IMR-90 (cell line): Measurements from ENCODE around the gene ABAT. TPM values are rescaled to one million over a fixed set of nuclear protein-coding genes. Genes with fewer than 3 reads are reported as not detected.

Experiments used
- ATAC-seq: fragments of 200-7000 bp; cut with Tn5 transposase; 2 replicates; pipeline ENCODE4 v1.9.1; 2020; ENCODE audit warnings: low read depth, mild to moderate bottlenecking, moderate library complexity
- BruUV-seq: library from RNA; stranded (reverse); fragments of 400-500 nt; replicated peaks from 2 replicates; lab custom pipeline; 2021; lab: Mats Ljungman, UMichigan
- CTCF ChIA-PET: fragments of 300-600 bp; formaldehyde crosslinking; extraction: SDS; loops from one replicate; lab custom pipeline; 2021; ENCODE audit warnings: antibody characterized with exemption; lab: Yijun Ruan, JAX
- POLR2A ChIA-PET: fragments of 300-600 bp; sonication (Branson Sonifier 250); formaldehyde crosslinking; loops from one replicate; lab custom pipeline; 2022; ENCODE audit warnings: antibody characterized with exemption; ENCODE audit not compliant: unreplicated experiment; lab: Charles Lee
- DNase-seq: peaks from one replicate; pipeline ENCODE4 v3.0.0; 2013
- H2AFZ ChIP-seq: replicated peaks from 2 replicates; pipeline ENCODE3; 2013; ENCODE audit warnings: low read length, mild to moderate bottlenecking; ENCODE audit not compliant: poor library complexity
- H2AK5ac ChIP-seq: 2 replicates; pipeline ENCODE4 v1.6.1; 2013; ENCODE audit warnings: low read depth, low read length, inconsistent platforms
- H2AK9ac ChIP-seq: replicated peaks from 2 replicates; pipeline ENCODE3; 2013; ENCODE audit warnings: mild to moderate bottlenecking, low read depth, low read length, moderate library complexity; ENCODE audit not compliant: poor library complexity
- H2BK120ac ChIP-seq: 2 replicates; pipeline ENCODE4 v1.6.1; 2013; ENCODE audit warnings: low read depth, low read length, inconsistent platforms
- H2BK15ac ChIP-seq: 3 replicates; pipeline ENCODE4 v1.6.1; 2013; ENCODE audit warnings: low read depth, low read length, inconsistent platforms
- H2BK20ac ChIP-seq: 2 replicates; pipeline ENCODE4 v1.6.1; 2013; ENCODE audit warnings: low read depth, mild to moderate bottlenecking, inconsistent platforms, low read length, moderate library complexity
- H2BK5ac ChIP-seq: 2 replicates; pipeline ENCODE4 v1.6.1; 2013; ENCODE audit warnings: mild to moderate bottlenecking, low read depth, low read length, inconsistent platforms; ENCODE audit not compliant: poor library complexity, severe bottlenecking
- H3K14ac ChIP-seq: replicated peaks from 2 replicates; pipeline ENCODE4 v1.6.1; 2013; ENCODE audit warnings: low read depth, low read length, inconsistent platforms
- H3K18ac ChIP-seq: 2 replicates; pipeline ENCODE4 v1.6.1; 2013; ENCODE audit warnings: low read depth, low read length, control low read depth
- H3K23ac ChIP-seq: 2 replicates; pipeline ENCODE4 v1.6.1; 2013; ENCODE audit warnings: low read depth, low read length, inconsistent platforms
- H3K27ac ChIP-seq: 2 replicates; pipeline ENCODE4 v1.5.1; 2013; ENCODE audit warnings: mild to moderate bottlenecking, control low read depth, low read length; ENCODE audit not compliant: insufficient read depth
- H3K27me3 ChIP-seq: 2 replicates; pipeline ENCODE4 v1.6.1; 2013; ENCODE audit warnings: low read length; ENCODE audit not compliant: control insufficient read depth, insufficient read depth
- H3K36me3 ChIP-seq: 2 replicates; pipeline ENCODE4 v1.6.1; 2013; ENCODE audit warnings: low read length, mixed read lengths; ENCODE audit not compliant: control insufficient read depth, insufficient read depth
- H3K4ac ChIP-seq: 2 replicates; pipeline ENCODE4 v1.6.1; 2013; ENCODE audit warnings: low read depth, low read length, inconsistent platforms
- H3K4me1 ChIP-seq: 2 replicates; pipeline ENCODE4 v1.6.1; 2013; ENCODE audit warnings: low read length, mixed read lengths; ENCODE audit not compliant: control insufficient read depth, insufficient read depth
- H3K4me2 ChIP-seq: 2 replicates; pipeline ENCODE4 v1.6.1; 2013; ENCODE audit warnings: low read depth, mild to moderate bottlenecking, control low read depth, low read length, moderate library complexity
- H3K4me3 ChIP-seq: 2 replicates; pipeline ENCODE4 v1.5.1; 2013; ENCODE audit warnings: low read depth, mild to moderate bottlenecking, control low read depth, low read length, moderate library complexity; ENCODE audit not compliant: insufficient read depth
- H3K56ac ChIP-seq: 2 replicates; pipeline ENCODE4 v1.6.1; 2013; ENCODE audit warnings: low read length, inconsistent platforms; ENCODE audit not compliant: insufficient read depth; ENCODE audit errors: extremely low read depth
- H3K79me1 ChIP-seq, 2 experiments: 2 replicates each; pipeline ENCODE4 v1.6.1; 2013; ENCODE audit warnings: low read length in 2 of 2, inconsistent platforms in 1 of 2, low read depth in 1 of 2
- H3K9ac ChIP-seq: 2 replicates; pipeline ENCODE4 v1.6.1; 2013; ENCODE audit warnings: low read depth, low read length, control low read depth
- H3K9me1 ChIP-seq: 2 replicates; pipeline ENCODE4 v1.6.1; 2013; ENCODE audit warnings: low read length, inconsistent platforms; ENCODE audit not compliant: insufficient read depth
- H3K9me3 ChIP-seq: 2 replicates; pipeline ENCODE4 v1.6.1; 2013; ENCODE audit warnings: low read length; ENCODE audit not compliant: control insufficient read depth, insufficient read depth
- H4K20me1 ChIP-seq: 2 replicates; pipeline ENCODE4 v1.6.1; 2013; ENCODE audit warnings: low read length, inconsistent platforms; ENCODE audit not compliant: insufficient read depth
- H4K5ac ChIP-seq: 2 replicates; pipeline ENCODE4 v1.6.1; 2013; ENCODE audit warnings: mild to moderate bottlenecking, low read depth, low read length, control low read depth
- H4K8ac ChIP-seq, 2 experiments: 2 replicates each; pipeline ENCODE4 v1.6.1; 2013; ENCODE audit warnings: low read depth in 2 of 2, low read length in 2 of 2, control low read depth in 1 of 2, inconsistent platforms in 1 of 2
- H4K91ac ChIP-seq: 2 replicates; pipeline ENCODE4 v1.6.1; 2013; ENCODE audit warnings: low read depth, low read length, inconsistent platforms; ENCODE audit not compliant: insufficient read depth
- CHD1 ChIP-seq: IDR thresholded peaks from 2 replicates; pipeline ENCODE4 v1.6.1; 2012; ENCODE audit warnings: low read depth, low read length, improper control_type of control experiment
- ELK1 ChIP-seq: fragments of 150-350 bp; IDR thresholded peaks from 2 replicates; pipeline ENCODE4 v1.6.1; 2016; ENCODE audit warnings: low read depth, mild to moderate bottlenecking, low read length, moderate library complexity, borderline replicate concordance
- FOS ChIP-seq: fragments of 150-350 bp; IDR thresholded peaks from 2 replicates; pipeline ENCODE4 v1.6.1; 2016; ENCODE audit warnings: low read depth, low read length
- MAFK ChIP-seq: IDR thresholded peaks from 2 replicates; pipeline ENCODE4 v1.6.1; 2012; ENCODE audit warnings: low read depth, low read length, improper control_type of control experiment
- MXI1 ChIP-seq: IDR thresholded peaks from 2 replicates; pipeline ENCODE4 v1.6.1; 2012; ENCODE audit warnings: low read depth, mild to moderate bottlenecking, low read length, moderate library complexity, borderline replicate concordance
- POLR2A ChIP-seq: IDR thresholded peaks from 2 replicates; pipeline ENCODE4 v1.6.1; 2012; ENCODE audit warnings: mild to moderate bottlenecking, low read depth, low read length
- RAD21 ChIP-seq: IDR thresholded peaks from 2 replicates; pipeline ENCODE4 v1.6.1; 2012; ENCODE audit warnings: low read length, improper control_type of control experiment
- RCOR1 ChIP-seq: IDR thresholded peaks from 2 replicates; pipeline ENCODE4 v1.6.1; 2012; ENCODE audit warnings: mild to moderate bottlenecking, low read length, improper control_type of control experiment; ENCODE audit not compliant: insufficient replicate concordance
- USF2 ChIP-seq: fragments of 150-350 bp; IDR thresholded peaks from 2 replicates; pipeline ENCODE4 v1.6.1; 2017; ENCODE audit warnings: mild to moderate bottlenecking, antibody characterized with exemption, low read length, low read depth
- WGBS, 2 experiments: methylation state at CpG; one replicate each; pipeline versions ENCODE4 v1.1.5 to v1.1.7; 2013; ENCODE audit warnings: missing lambda C conversion rate in 2 of 2; ENCODE audit not compliant: insufficient read length in 1 of 2; ENCODE audit errors: extremely low coverage in 2 of 2; 5-methylcytosine and 5-hydroxymethylcytosine counted together
- dilution Hi-C: fragments of 300-500 bp; cut with HindIII; formaldehyde crosslinking; loops from one replicate; pipeline ENCODE4 v1.14.3; 2018; ENCODE audit warnings: low sequenced_read_pairs; ENCODE audit not compliant: unreplicated experiment
- in situ Hi-C: fragments of 300-500 bp; cut with MboI; formaldehyde crosslinking; loops from 3 replicates; pipeline ENCODE4 v1.14.3; 2019; ENCODE audit warnings: low sequenced_read_pairs, inconsistent platforms, mixed read lengths
- intact Hi-C: fragments of 100-400 bp; cut with micrococcal nuclease; formaldehyde crosslinking; loops from 2 replicates; pipeline ENCODE4 v1.10.0; 2022
- polyA plus RNA-seq, 3 experiments: library from polyadenylated mRNA; depleted of rRNA; stranded (reverse); fragments of >200 nt; gene quantifications; 2 replicates each; pipeline ENCODE4 v1.2.3, GENCODE V29; 2012; ENCODE audit warnings: low replicate concordance in 1 of 3
- total RNA-seq: library from RNA; depleted of rRNA; stranded (reverse); fragments of >200 nt; gene quantifications from 2 replicates; pipeline ENCODE4 v1.2.3, GENCODE V29; 2012

Gene ABAT
- total and polyA plus RNA-seq, 2 of the 4 experiments (the other 2 are of a cell fraction): 4.5 to 6.9 TPM

GRCh38 chr16:8739989-8740704 lies 65.7 kb downstream of the ABAT start:
- ChIA-PET POLR2A (no interaction called here), CTCF (interaction anchor here (0.7 kb wide), 1 partner anchor 184 kb away, joined by 5 read pairs; no protein-coding TSS in a partner anchor)
- H3K14ac ChIP-seq: no peak overlapping the region

More at GRCh38 chr16:8739989-8740704, 65.7 kb downstream of the ABAT start:
- Histone ChIP-seq H2AFZ (no peak overlapping the region), H3K27ac (no peak overlapping the region), H3K79me1 (no peaks in the 10 kb centered on the region), H3K23ac (no peak overlapping the region), H3K36me3 (no peaks in the 10 kb centered on the region), H3K9ac (no peak overlapping the region), H4K91ac (no peak overlapping the region), H2BK20ac (no peak overlapping the region), H2AK9ac (no peak overlapping the region), H2AK5ac (no peak overlapping the region), H3K27me3 (no peaks in the 10 kb centered on the region; the same call in 1 of the 2 replicates), H3K4me1 (no peaks in the 10 kb centered on the region), H4K5ac (no peak overlapping the region), H2BK5ac (no peak overlapping the region), H3K4me3 (no peak overlapping the region), H3K18ac (no peak overlapping the region), H3K56ac (no peak overlapping the region), H2BK15ac (no peak overlapping the region), H3K9me1 (no peaks in the 10 kb centered on the region), H3K4ac (no peak overlapping the region), H3K4me2 (no peak overlapping the region), H4K8ac (no peak overlapping the region), H2BK120ac (no peak overlapping the region), H4K20me1 (no peaks in the 10 kb centered on the region), H3K9me3 (no peaks in the 10 kb centered on the region)
- intact Hi-C loops (no loop called here), in situ Hi-C loops (no loop called here), dilution Hi-C loops (no loop called here)
- no TSS peak for BruUV-seq
- DNase-seq (no peak), ATAC-seq (no peak)
- WGBS, 2 experiments: 62% methylated on average over 7 of the region's 13 CpGs; no CpG with 5 or more reads in 1 of the 2 experiments
- TF ChIP-seq FOS (no peak), CHD1 (no peak), MXI1 (no peak), ELK1 (no peak), RAD21 (no peak), RCOR1 (no peak), MAFK (no peak), USF2 (no peak), POLR2A (no peak)
